Neutrophil (primary cell): ENCODE results near the gene KIAA0753.

Experiments
- H3K27ac ChIP-seq: fragments of 200-600 bp; sonication (generic); 2 replicates; pipeline ENCODE4 v1.5.1; 2016; ENCODE audit warnings: mild to moderate bottlenecking, moderate library complexity
- H3K27me3 ChIP-seq: fragments of 200-600 bp; sonication (generic); 2 replicates; pipeline ENCODE4 v1.6.0; 2016; ENCODE audit warnings: mild to moderate bottlenecking
- H3K36me3 ChIP-seq: fragments of 200-600 bp; sonication (generic); 2 replicates; pipeline ENCODE4 v1.5.1; 2017
- H3K4me1 ChIP-seq, 2 experiments: fragments of 200-600 bp in 1 of 2; sonication (generic) in 1 of 2; 1 replicate in 1 of 2; 2 replicates in 1 of 2; pipeline versions ENCODE4 v1.5.1 to v1.6.1; 2013 to 2016; ENCODE audit warnings: low read depth in 1 of 2, low read length in 1 of 2, mild to moderate bottlenecking in 1 of 2, moderate library complexity in 1 of 2; ENCODE audit not compliant: control insufficient read depth in 1 of 2, insufficient read depth in 1 of 2
- H3K4me3 ChIP-seq, 2 experiments: fragments of 200-600 bp in 1 of 2; sonication (generic) in 1 of 2; 1 replicate in 1 of 2; 2 replicates in 1 of 2; pipeline ENCODE4 v1.5.1; 2013 to 2016; ENCODE audit warnings: low read depth in 1 of 2, low read length in 1 of 2, mild to moderate bottlenecking in 1 of 2, moderate library complexity in 1 of 2
- H3K9me3 ChIP-seq: fragments of 200-600 bp; sonication (generic); 2 replicates; pipeline ENCODE4 v1.5.1; 2016
- CTCF ChIP-seq: fragments of 200-600 bp; sonication (generic); IDR thresholded peaks from 2 replicates; pipeline ENCODE4 v1.5.1; 2016; ENCODE audit warnings: antibody characterized with exemption

KIAA0753 gene

GRCh38 chr17:6532441-6532885, 108.0 kb downstream of the KIAA0753 start:
- Histone ChIP-seq H3K4me3 (no peak overlapping the region), H3K27me3 (no peaks in the 10 kb centered on the region)
- no peak for TF ChIP-seq CTCF

GRCh38 chr17:6531575-6531974, 108.9 kb downstream of the KIAA0753 start:
- H3K4me3 ChIP-seq, result no peak overlapping the region
- no peak for TF ChIP-seq CTCF
- no peaks in the 10 kb centered on the region for H3K27me3 ChIP-seq
- H3K4me1 ChIP-seq, result no peaks in the 10 kb centered on the region
- H3K9me3 ChIP-seq, result no peaks in the 10 kb centered on the region
- no peak overlapping the region for H3K27ac ChIP-seq
- H3K36me3 ChIP-seq, result no peaks in the 10 kb centered on the region

More at GRCh38 chr17:6532441-6532885, 108.0 kb downstream of the KIAA0753 start:
- Histone ChIP-seq H3K36me3 (no peaks in the 10 kb centered on the region), H3K9me3 (no peaks in the 10 kb centered on the region), H3K27ac (no peak overlapping the region), H3K4me1 (no peaks in the 10 kb centered on the region)

GRCh38 chr17:6530324-6530920, 110.1 kb downstream of the KIAA0753 start:
- Histone ChIP-seq H3K27me3 (no peaks in the 10 kb centered on the region), H3K36me3 (no peaks in the 10 kb centered on the region), H3K4me1 (no peaks in the 10 kb centered on the region), H3K27ac (no peak overlapping the region), H3K4me3 (no peak overlapping the region), H3K9me3 (no peaks in the 10 kb centered on the region)
- no peak for TF ChIP-seq CTCF

GRCh38 chr17:6528557-6528956, 112.0 kb downstream of the KIAA0753 start:
- H3K27ac ChIP-seq, result no peak overlapping the region
- no peak for TF ChIP-seq CTCF
- no peaks in the 10 kb centered on the region for H3K36me3 ChIP-seq
- no peak overlapping the region for H3K4me3 ChIP-seq
- H3K27me3 ChIP-seq, result no peaks in the 10 kb centered on the region
- H3K4me1 ChIP-seq, result no peaks in the 10 kb centered on the region
- no peaks in the 10 kb centered on the region for H3K9me3 ChIP-seq
